ENCODE data around the gene ATAD5. TPM values are rescaled to one million over a fixed set of nuclear protein-coding genes. Genes with fewer than 3 reads are reported as not detected.
A peak's percentile ranks its signal among the peaks of the same experiment; 100 is the strongest.

The ATAD5 gene
- total and polyA plus RNA-seq, 2 of the 13 experiments (the other 11 are each of a cell fraction or from before 2014, with no cell fraction given) = 1.8 to 10.7 TPM

- TF ChIP-seq, protein P1, sequence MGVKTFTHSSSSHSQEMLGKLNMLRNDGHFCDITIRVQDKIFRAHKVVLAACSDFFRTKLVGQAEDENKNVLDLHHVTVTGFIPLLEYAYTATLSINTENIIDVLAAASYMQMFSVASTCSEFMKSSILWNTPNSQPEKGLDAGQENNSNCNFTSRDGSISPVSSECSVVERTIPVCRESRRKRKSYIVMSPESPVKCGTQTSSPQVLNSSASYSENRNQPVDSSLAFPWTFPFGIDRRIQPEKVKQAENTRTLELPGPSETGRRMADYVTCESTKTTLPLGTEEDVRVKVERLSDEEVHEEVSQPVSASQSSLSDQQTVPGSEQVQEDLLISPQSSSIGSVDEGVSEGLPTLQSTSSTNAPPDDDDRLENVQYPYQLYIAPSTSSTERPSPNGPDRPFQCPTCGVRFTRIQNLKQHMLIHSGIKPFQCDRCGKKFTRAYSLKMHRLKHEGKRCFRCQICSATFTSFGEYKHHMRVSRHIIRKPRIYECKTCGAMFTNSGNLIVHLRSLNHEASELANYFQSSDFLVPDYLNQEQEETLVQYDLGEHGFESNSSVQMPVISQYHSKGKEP (CRISPR knock-in tag; IDR thresholded peaks at IDR 0.05) = no peak
- TF ChIP-seq ZNF710 (CRISPR knock-in tag; IDR thresholded peaks at IDR 0.05; ENCODE audit: borderline replicate concordance) (peak; percentile 29; the same call in 1 of the 2 replicates), TRAFD1 (CRISPR knock-in tag; IDR thresholded peaks at IDR 0.05; ENCODE audit: borderline replicate concordance) (no peak), YEATS4 (CRISPR knock-in tag; IDR thresholded peaks at IDR 0.05; ENCODE audit: borderline replicate concordance) (peak; percentile 41; the same call in 1 of the 2 replicates), TCF7 (IDR thresholded peaks at IDR 0.05; ENCODE audit: low read depth) (no peak), KDM3A (CRISPR knock-in tag; IDR thresholded peaks at IDR 0.05; ENCODE audit: low read depth) (0 out of 2 replicates have a peak, but pooled peaks have one; percentile 39), PREB (CRISPR knock-in tag; IDR thresholded peaks at IDR 0.05) (no peak), BCL6 (CRISPR knock-in tag; IDR thresholded peaks at IDR 0.05) (no peak), ZNF34 (CRISPR knock-in tag; IDR thresholded peaks at IDR 0.05; ENCODE audit: borderline replicate concordance) (0 out of 2 replicates have a peak, but pooled peaks have one; percentile 64), ZNF367 (CRISPR knock-in tag; IDR thresholded peaks at IDR 0.05; ENCODE audit: borderline replicate concordance) (no peak), ZNF512 (CRISPR knock-in tag; IDR thresholded peaks at IDR 0.05) (no peak), KMT2A (CRISPR knock-in tag; IDR thresholded peaks at IDR 0.05) (peak; percentile 68), FOXO4 (CRISPR knock-in tag; conservative IDR thresholded peaks at IDR 0.05) (no peak), DZIP1 (CRISPR knock-in tag; IDR thresholded peaks at IDR 0.05) (no peak)
Observed at GRCh38 chr17:30824356-30825145, 7.2 kb upstream of the ATAD5 start, which contains the start of gene CRLF3 (continued).

Data from HepG2 (cell line).